B cell (primary cell): ENCODE data around the gene SLC25A40. TPM values are rescaled to one million over a fixed set of nuclear protein-coding genes. Genes with fewer than 3 reads are reported as not detected.

ENCODE experiments used
- ATAC-seq: fragments of 200-7000 bp; cut with Tn5 transposase; one replicate; pipeline ENCODE4 v1.10.0; 2021; ENCODE audit warnings: low read depth, mild to moderate bottlenecking, moderate number of reproducible peaks, moderate library complexity
- CTCF ChIA-PET: fragments of 350-600 bp; sonication (Branson Sonifier 250); formaldehyde crosslinking; loops from one replicate; lab custom pipeline; 2021; ENCODE audit warnings: antibody characterized with exemption, inconsistent platforms; lab: Charles Lee
- POLR2A ChIA-PET: fragments of 350-600 bp; sonication (Branson Sonifier 250); formaldehyde crosslinking; loops from one replicate; lab custom pipeline; 2021; ENCODE audit warnings: antibody characterized with exemption; lab: Charles Lee
- DNase-seq: peaks from one replicate; pipeline ENCODE4 v3.0.0; 2013
- H2AFZ ChIP-seq: 2 replicates; pipeline ENCODE4 v1.6.1; 2012; ENCODE audit warnings: mild to moderate bottlenecking, low read depth, low read length; ENCODE audit not compliant: insufficient read depth, poor library complexity, severe bottlenecking
- H3K27ac ChIP-seq, 2 donors: 1 replicate in 1 of 2; 2 replicates in 1 of 2; pipeline ENCODE4 v1.5.1; 2012 to 2013; ENCODE audit warnings: low read length in 2 of 2, mild to moderate bottlenecking in 2 of 2, moderate library complexity in 1 of 2
- H3K27me3 ChIP-seq, 4 experiments: fragments of 200-600 bp in 1 of 4; sonication (generic) in 1 of 4; replicated peaks in 1 of 4; 1 replicate in 2 of 4; 2 replicates in 2 of 4; pipeline versions ENCODE4 v1.6.1 to v1.7.0; 2013 to 2016; ENCODE audit warnings: low read length in 3 of 4, mild to moderate bottlenecking in 2 of 4, mixed read lengths in 1 of 4, moderate library complexity in 1 of 4; ENCODE audit not compliant: insufficient read depth in 4 of 4, control insufficient read depth in 3 of 4; ENCODE audit errors: control extremely low read depth in 1 of 4
- H3K36me3 ChIP-seq, 2 experiments: replicated peaks in 1 of 2; 1 replicate in 1 of 2; 2 replicates in 1 of 2; pipeline versions ENCODE4 v1.6.1 to v1.7.1; 2013; ENCODE audit warnings: low read length in 1 of 2; ENCODE audit not compliant: insufficient read depth in 2 of 2, control insufficient read depth in 1 of 2; ENCODE audit errors: control extremely low read depth in 1 of 2, extremely low read depth in 1 of 2
- H3K4me1 ChIP-seq, 2 donors: fragments of 200-600 bp in 1 of 2; sonication (generic) in 1 of 2; 1 replicate in 1 of 2; 2 replicates in 1 of 2; pipeline versions ENCODE4 v1.5.1 to v1.6.1; 2013 to 2017; ENCODE audit warnings: low read length in 2 of 2; ENCODE audit not compliant: control insufficient read depth in 2 of 2, insufficient read depth in 2 of 2
- H3K4me2 ChIP-seq: replicated peaks from 2 replicates; pipeline ENCODE3; 2012; ENCODE audit warnings: mild to moderate bottlenecking, low read depth, low read length; ENCODE audit not compliant: poor library complexity, severe bottlenecking
- H3K4me3 ChIP-seq, 5 experiments: fragments of 200-600 bp in 1 of 5; sonication (generic) in 1 of 5; 1 replicate in 3 of 5; 2 replicates in 2 of 5; pipeline versions ENCODE4 v1.5.1 to v1.7.0; 2011 to 2016; ENCODE audit warnings: low read length in 4 of 5, mild to moderate bottlenecking in 4 of 5, low read depth in 2 of 5, control low read depth in 1 of 5, moderate library complexity in 1 of 5; ENCODE audit not compliant: insufficient read depth in 1 of 5; ENCODE audit errors: control extremely low read depth in 1 of 5, extremely low read depth in 1 of 5
- H3K79me2 ChIP-seq: fragments of 200-600 bp; sonication (generic); one replicate; pipeline ENCODE4 v1.6.0; 2016; ENCODE audit warnings: low read length; ENCODE audit not compliant: control insufficient read depth, insufficient read depth
- H3K9ac ChIP-seq: fragments of 200-600 bp; sonication (generic); 2 replicates; pipeline ENCODE4 v1.6.1; 2017; ENCODE audit warnings: mild to moderate bottlenecking, low read length, moderate library complexity
- H3K9me3 ChIP-seq, 3 donors: one replicate each; pipeline versions ENCODE4 v1.6.1 to v1.7.1; 2013; ENCODE audit warnings: low read length in 2 of 3; ENCODE audit not compliant: control insufficient read depth in 2 of 3, insufficient read depth in 1 of 3; ENCODE audit errors: control extremely low read depth in 1 of 3
- H4K20me1 ChIP-seq: 2 replicates; pipeline ENCODE4 v1.6.0; 2012; ENCODE audit warnings: mild to moderate bottlenecking, low read length; ENCODE audit not compliant: insufficient read depth, control insufficient read depth, poor library complexity, severe bottlenecking
- H3K27ac Mint-ChIP-seq: one replicate; pipeline ENCODE4 v1.8.0; 2021; ENCODE audit warnings: mixed read lengths
- H3K27me3 Mint-ChIP-seq: one replicate; pipeline ENCODE4 v1.8.0; 2021; ENCODE audit warnings: mixed read lengths
- H3K4me1 Mint-ChIP-seq: one replicate; pipeline ENCODE4 v1.8.0; 2021; ENCODE audit warnings: mixed read lengths
- H3K4me3 Mint-ChIP-seq: one replicate; pipeline ENCODE4 v1.8.0; 2021; ENCODE audit warnings: mixed read lengths
- H3K9me3 Mint-ChIP-seq: one replicate; pipeline ENCODE4 v1.8.0; 2022; ENCODE audit warnings: mixed read lengths; ENCODE audit not compliant: insufficient read depth
- CTCF ChIP-seq: fragments of 200-600 bp; IDR thresholded peaks from one replicate; pipeline ENCODE4 v1.8.0; 2022; ENCODE audit warnings: antibody characterized with exemption, mild to moderate bottlenecking
- EZH2 ChIP-seq: IDR thresholded peaks from 2 replicates; pipeline ENCODE4 v1.6.1; 2012; ENCODE audit warnings: borderline replicate concordance, low read depth, mild to moderate bottlenecking, moderate library complexity, low read length; ENCODE audit not compliant: insufficient read depth, poor library complexity, severe bottlenecking
- WGBS: methylation state at CpG from one replicate; pipeline ENCODE4 v1.1.5; 2013; ENCODE audit warnings: missing lambda C conversion rate; ENCODE audit not compliant: insufficient coverage; 5-methylcytosine and 5-hydroxymethylcytosine counted together
- intact Hi-C: fragments of 100-400 bp; cut with micrococcal nuclease; formaldehyde crosslinking; loops from one replicate; pipeline ENCODE4 v1.10.0; 2022
- polyA plus RNA-seq: library from polyadenylated mRNA; depleted of rRNA; stranded (reverse); fragments of >200 nt; gene quantifications from 2 replicates; pipeline ENCODE4 v1.2.3, GENCODE V29; 2012
- total RNA-seq, 2 donors: library from RNA; stranded (reverse); fragments of 120-200 nt in 1 of 2; gene quantifications; 1 replicate in 1 of 2; 2 replicates in 1 of 2; pipeline versions ENCODE4 v1.2.3 to v1.2.4, GENCODE V29; 2013 to 2022

SLC25A40 gene
- total and polyA plus RNA-seq, 2 donors (not counting 1 experiment from before 2014, with no cell fraction given) = 10.5 to 28.1 TPM

- Histone ChIP-seq H3K4me1 (no peaks in the 10 kb centered on the region), H3K9me3 (no peaks in the 10 kb centered on the region), H3K4me3 (no peak overlapping the region), H3K27me3 (no peaks in the 10 kb centered on the region), H3K79me2 (peaks cover 28% of the 10 kb centered on the region), H2AFZ (no peak overlapping the region), H3K27ac (no peak overlapping the region), H3K36me3 (peaks cover 8 to 21% of the 10 kb centered on the region in 2 experiments), H3K9ac (no peak overlapping the region), H3K4me2 (no peak overlapping the region), H4K20me1 (peaks cover 10% of the 10 kb centered on the region)
- Mint-ChIP-seq H3K27me3 (no peaks in the 10 kb centered on the region), H3K27ac (no peak overlapping the region), H3K9me3 (no peaks in the 10 kb centered on the region), H3K4me1 (peaks cover 1% of the 10 kb centered on the region), H3K4me3 (no peak overlapping the region)
- ChIA-PET POLR2A (no interaction called here), CTCF (interaction anchor here (2.3 to 4.7 kb wide), 4 partner anchors 87 to 573 kb away, joined by 8 to 64 read pairs (median 21); partner anchors contain the start of gene RUNDC3B)
- DNase-seq (no peak), ATAC-seq (no peak)
- no peak for TF ChIP-seq EZH2
- TF ChIP-seq CTCF = no peak
- intact Hi-C loops = loop anchor here (10.0 kb wide), 1 partner anchor 50 kb away; no protein-coding TSS in a partner anchor
- WGBS = no CpG with 5 or more reads among the region's 2 CpGs
These were observed 8.9 kb upstream of the SLC25A40 start for GRCh38 chr7:87885018-87885417.

GRCh38 chr7:87882151-87882937 lies 6.2 kb upstream of the SLC25A40 start:
- no CpG with 5 or more reads among the region's 4 CpGs for WGBS
- Histone ChIP-seq H2AFZ (no peak overlapping the region), H3K9ac (no peak overlapping the region), H3K4me1 (peaks cover 0 to 4% of the 10 kb centered on the region in 2 donors), H3K9me3 (no peaks in the 10 kb centered on the region), H3K4me2 (no peak overlapping the region), H3K27me3 (no peaks in the 10 kb centered on the region), H3K27ac (no peak overlapping the region), H3K4me3 (no peak overlapping the region), H3K79me2 (peaks cover 48% of the 10 kb centered on the region), H3K36me3 (peaks cover 3 to 6% of the 10 kb centered on the region in 2 experiments), H4K20me1 (peaks cover 10% of the 10 kb centered on the region)
- peaks cover 14% of the 10 kb centered on the region for H3K4me1 Mint-ChIP-seq
- ChIA-PET CTCF (interaction anchor here (1.5 kb wide), 1 partner anchor 86 kb away, joined by 3 read pairs; no protein-coding TSS in a partner anchor), POLR2A (no interaction called here)
- H3K27me3 Mint-ChIP-seq = no peaks in the 10 kb centered on the region
- intact Hi-C loops = loop anchor here (10.0 kb wide), 1 partner anchor 48 kb away; no protein-coding TSS in a partner anchor
- no peak for TF ChIP-seq CTCF
- no peak for TF ChIP-seq EZH2
- H3K9me3 Mint-ChIP-seq = no peaks in the 10 kb centered on the region
- ATAC-seq (no peak), DNase-seq (no peak)
- no peak overlapping the region for H3K27ac Mint-ChIP-seq
- no peak overlapping the region for H3K4me3 Mint-ChIP-seq
